K562 (cell line): ENCODE data around the gene RNF213. TPM values are rescaled to one million over a fixed set of nuclear protein-coding genes. Genes with fewer than 3 reads are reported as not detected.

Source experiments
- ADNP ChIP-seq: fragments of 200-800 bp; sonication (Bioruptor generic); IDR thresholded peaks from 2 replicates; pipeline ENCODE4 v1.6.1; 2016; ENCODE audit warnings: missing genetic modification characterization, missing compliant biosample characterization
- HOXB6 ChIP-seq: fragments of 250-450 bp; sonication (Bioruptor Pico); IDR thresholded peaks from 2 replicates; pipeline ENCODE4 v1.5.1; 2022; ENCODE audit warnings: mild to moderate bottlenecking, borderline replicate concordance
- MAFG ChIP-seq: fragments of 450-650 bp; conservative IDR thresholded peaks from 2 replicates; pipeline ENCODE4 v1.6.1; 2016; ENCODE audit warnings: missing genetic modification characterization, missing compliant biosample characterization
- POLR2B ChIP-seq: fragments of 450-650 bp; IDR thresholded peaks from 2 replicates; pipeline ENCODE4 v1.6.1; 2018; ENCODE audit warnings: low read depth; ENCODE audit not compliant: partially characterized antibody
- SAP30 ChIP-seq: fragments of 200-600 bp; sonication (generic); IDR thresholded peaks from 2 replicates; pipeline ENCODE4 v1.6.1; 2012; ENCODE audit warnings: borderline replicate concordance, low read depth, mild to moderate bottlenecking, moderate library complexity, low read length, control low read depth, inconsistent platforms; ENCODE audit not compliant: insufficient read depth, poor library complexity, severe bottlenecking
- SNRNP70 ChIP-seq: fragments of 200-400 bp; formaldehyde crosslinking; optimal IDR thresholded peaks from 2 replicates; pipeline ENCODE3; 2017; ENCODE audit warnings: low read depth, low read length
- ZNF79 ChIP-seq: fragments of 250-450 bp; sonication (Bioruptor Pico); IDR thresholded peaks from 2 replicates; pipeline ENCODE4 v1.4.0; 2020; ENCODE audit warnings: low read depth, mild to moderate bottlenecking, moderate library complexity
- polyA plus RNA-seq, 8 experiments: library from polyadenylated mRNA; depleted of rRNA in 4 of 8; stranded (reverse) in 5 of 8; unstranded in 3 of 8; fragments of >200 nt; fragmentation: Nextera tagmentation in 2 of 8; fragmentation: Illumina TruSeq in 1 of 8; extraction: Ambion mirVana in 2 of 8; extraction: Trizol in 1 of 8; gene quantifications; 2 replicates each; pipeline versions ENCODE4 v1.2.1 to v1.2.3, GENCODE V29; 2011 to 2014; ENCODE audit warnings: inconsistent platforms in 1 of 8, missing spikeins in 1 of 8
- total RNA-seq, 7 experiments: library from RNA; depleted of rRNA in 6 of 7; stranded (reverse); fragments of >200 nt in 6 of 7; fragmentation: Illumina TruSeq in 2 of 7; extraction: Trizol in 2 of 7; gene quantifications; 2 replicates each; pipeline versions ENCODE4 v1.2.1 to v1.2.3, GENCODE V29; 2011 to 2021; ENCODE audit warnings: low replicate concordance in 1 of 7
- TF ChIP-seq, protein P1 (sequence below): fragments of 200-800 bp; sonication (Bioruptor generic); IDR thresholded peaks from 2 replicates; pipeline ENCODE4 v1.6.1; 2016; ENCODE audit warnings: missing genetic modification characterization, missing compliant biosample characterization
- TF ChIP-seq, protein P2 (sequence below): fragments of 250-450 bp; sonication (Bioruptor Pico); IDR thresholded peaks from 2 replicates; pipeline ENCODE4 v1.5.0; 2020; ENCODE audit warnings: mild to moderate bottlenecking, borderline replicate concordance
- TF ChIP-seq, protein P3 (sequence below), 2 experiments: fragments of 450-650 bp; IDR thresholded peaks; 2 replicates each; pipeline ENCODE4 v1.6.1; 2018; ENCODE audit warnings: mild to moderate bottlenecking in 2 of 2, low read depth in 1 of 2; ENCODE audit not compliant: partially characterized antibody in 2 of 2
- TF ChIP-seq, protein P4 (sequence below): sonication (generic); formaldehyde crosslinking; IDR thresholded peaks from 2 replicates; pipeline ENCODE4 v1.8.1; 2023; ENCODE audit warnings: mild to moderate bottlenecking, missing genetic modification reagents

Gene RNF213
- total and polyA plus RNA-seq, 9 of the 15 experiments (the other 6 are each of a cell fraction or from before 2014, with no cell fraction given): 5.3 to 33.6 (median 17.9) TPM

DNA sequence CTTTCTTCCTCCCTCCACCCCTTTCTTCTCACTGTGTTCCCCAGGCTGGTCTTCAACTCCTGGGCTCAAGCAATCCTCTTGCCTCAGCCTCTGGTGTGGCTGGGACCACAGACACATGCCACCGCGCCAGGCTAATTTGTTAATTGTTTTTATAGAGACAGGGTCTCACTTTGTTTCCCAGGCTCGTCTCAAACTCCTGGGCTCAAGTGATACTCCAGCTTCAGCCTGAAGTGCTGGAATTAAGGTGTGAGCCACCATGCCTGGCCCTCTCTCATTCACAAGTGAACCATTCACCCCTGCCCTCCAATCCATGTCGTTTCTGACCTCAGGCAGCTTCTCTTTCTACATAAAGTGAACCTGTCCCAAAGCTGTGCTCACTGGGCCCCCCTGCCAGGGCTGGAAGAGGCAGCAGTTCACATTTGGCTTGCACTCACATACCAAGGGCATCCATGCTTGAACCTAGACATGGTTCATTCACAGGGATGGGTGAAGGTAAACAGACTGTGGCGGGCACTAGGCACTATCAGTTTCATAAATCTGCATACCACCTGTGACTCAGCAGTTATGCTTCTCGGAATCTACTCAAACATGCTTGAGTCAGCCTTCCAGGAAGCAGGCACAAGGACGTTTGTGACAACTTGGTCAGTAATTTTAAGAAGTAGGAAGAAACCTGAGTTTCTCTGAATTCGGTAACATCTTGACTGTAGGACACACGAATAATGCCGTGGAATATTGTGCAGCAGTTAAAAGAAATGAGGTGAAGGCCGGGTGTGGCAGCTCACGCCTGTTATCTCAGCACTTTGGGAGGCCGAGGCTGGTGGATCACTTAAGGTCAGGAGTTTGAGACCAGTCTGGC lies 6.0 kb upstream of the RNF213 start (continued):
- TF ChIP-seq, protein P1, sequence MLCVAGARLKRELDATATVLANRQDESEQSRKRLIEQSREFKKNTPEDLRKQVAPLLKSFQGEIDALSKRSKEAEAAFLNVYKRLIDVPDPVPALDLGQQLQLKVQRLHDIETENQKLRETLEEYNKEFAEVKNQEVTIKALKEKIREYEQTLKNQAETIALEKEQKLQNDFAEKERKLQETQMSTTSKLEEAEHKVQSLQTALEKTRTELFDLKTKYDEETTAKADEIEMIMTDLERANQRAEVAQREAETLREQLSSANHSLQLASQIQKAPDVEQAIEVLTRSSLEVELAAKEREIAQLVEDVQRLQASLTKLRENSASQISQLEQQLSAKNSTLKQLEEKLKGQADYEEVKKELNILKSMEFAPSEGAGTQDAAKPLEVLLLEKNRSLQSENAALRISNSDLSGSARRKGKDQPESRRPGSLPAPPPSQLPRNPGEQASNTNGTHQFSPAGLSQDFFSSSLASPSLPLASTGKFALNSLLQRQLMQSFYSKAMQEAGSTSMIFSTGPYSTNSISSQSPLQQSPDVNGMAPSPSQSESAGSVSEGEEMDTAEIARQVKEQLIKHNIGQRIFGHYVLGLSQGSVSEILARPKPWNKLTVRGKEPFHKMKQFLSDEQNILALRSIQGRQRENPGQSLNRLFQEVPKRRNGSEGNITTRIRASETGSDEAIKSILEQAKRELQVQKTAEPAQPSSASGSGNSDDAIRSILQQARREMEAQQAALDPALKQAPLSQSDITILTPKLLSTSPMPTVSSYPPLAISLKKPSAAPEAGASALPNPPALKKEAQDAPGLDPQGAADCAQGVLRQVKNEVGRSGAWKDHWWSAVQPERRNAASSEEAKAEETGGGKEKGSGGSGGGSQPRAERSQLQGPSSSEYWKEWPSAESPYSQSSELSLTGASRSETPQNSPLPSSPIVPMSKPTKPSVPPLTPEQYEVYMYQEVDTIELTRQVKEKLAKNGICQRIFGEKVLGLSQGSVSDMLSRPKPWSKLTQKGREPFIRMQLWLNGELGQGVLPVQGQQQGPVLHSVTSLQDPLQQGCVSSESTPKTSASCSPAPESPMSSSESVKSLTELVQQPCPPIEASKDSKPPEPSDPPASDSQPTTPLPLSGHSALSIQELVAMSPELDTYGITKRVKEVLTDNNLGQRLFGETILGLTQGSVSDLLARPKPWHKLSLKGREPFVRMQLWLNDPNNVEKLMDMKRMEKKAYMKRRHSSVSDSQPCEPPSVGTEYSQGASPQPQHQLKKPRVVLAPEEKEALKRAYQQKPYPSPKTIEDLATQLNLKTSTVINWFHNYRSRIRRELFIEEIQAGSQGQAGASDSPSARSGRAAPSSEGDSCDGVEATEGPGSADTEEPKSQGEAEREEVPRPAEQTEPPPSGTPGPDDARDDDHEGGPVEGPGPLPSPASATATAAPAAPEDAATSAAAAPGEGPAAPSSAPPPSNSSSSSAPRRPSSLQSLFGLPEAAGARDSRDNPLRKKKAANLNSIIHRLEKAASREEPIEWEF (CRISPR knock-in tag): peak; percentile 79; the same call in 1 of the 2 replicates
- TF ChIP-seq, protein P2, sequence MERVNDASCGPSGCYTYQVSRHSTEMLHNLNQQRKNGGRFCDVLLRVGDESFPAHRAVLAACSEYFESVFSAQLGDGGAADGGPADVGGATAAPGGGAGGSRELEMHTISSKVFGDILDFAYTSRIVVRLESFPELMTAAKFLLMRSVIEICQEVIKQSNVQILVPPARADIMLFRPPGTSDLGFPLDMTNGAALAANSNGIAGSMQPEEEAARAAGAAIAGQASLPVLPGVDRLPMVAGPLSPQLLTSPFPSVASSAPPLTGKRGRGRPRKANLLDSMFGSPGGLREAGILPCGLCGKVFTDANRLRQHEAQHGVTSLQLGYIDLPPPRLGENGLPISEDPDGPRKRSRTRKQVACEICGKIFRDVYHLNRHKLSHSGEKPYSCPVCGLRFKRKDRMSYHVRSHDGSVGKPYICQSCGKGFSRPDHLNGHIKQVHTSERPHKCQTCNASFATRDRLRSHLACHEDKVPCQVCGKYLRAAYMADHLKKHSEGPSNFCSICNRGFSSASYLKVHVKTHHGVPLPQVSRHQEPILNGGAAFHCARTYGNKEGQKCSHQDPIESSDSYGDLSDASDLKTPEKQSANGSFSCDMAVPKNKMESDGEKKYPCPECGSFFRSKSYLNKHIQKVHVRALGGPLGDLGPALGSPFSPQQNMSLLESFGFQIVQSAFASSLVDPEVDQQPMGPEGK (CRISPR knock-in tag): peak; percentile 77
- TF ChIP-seq SAP30: no peak
- TF ChIP-seq, protein P3, sequence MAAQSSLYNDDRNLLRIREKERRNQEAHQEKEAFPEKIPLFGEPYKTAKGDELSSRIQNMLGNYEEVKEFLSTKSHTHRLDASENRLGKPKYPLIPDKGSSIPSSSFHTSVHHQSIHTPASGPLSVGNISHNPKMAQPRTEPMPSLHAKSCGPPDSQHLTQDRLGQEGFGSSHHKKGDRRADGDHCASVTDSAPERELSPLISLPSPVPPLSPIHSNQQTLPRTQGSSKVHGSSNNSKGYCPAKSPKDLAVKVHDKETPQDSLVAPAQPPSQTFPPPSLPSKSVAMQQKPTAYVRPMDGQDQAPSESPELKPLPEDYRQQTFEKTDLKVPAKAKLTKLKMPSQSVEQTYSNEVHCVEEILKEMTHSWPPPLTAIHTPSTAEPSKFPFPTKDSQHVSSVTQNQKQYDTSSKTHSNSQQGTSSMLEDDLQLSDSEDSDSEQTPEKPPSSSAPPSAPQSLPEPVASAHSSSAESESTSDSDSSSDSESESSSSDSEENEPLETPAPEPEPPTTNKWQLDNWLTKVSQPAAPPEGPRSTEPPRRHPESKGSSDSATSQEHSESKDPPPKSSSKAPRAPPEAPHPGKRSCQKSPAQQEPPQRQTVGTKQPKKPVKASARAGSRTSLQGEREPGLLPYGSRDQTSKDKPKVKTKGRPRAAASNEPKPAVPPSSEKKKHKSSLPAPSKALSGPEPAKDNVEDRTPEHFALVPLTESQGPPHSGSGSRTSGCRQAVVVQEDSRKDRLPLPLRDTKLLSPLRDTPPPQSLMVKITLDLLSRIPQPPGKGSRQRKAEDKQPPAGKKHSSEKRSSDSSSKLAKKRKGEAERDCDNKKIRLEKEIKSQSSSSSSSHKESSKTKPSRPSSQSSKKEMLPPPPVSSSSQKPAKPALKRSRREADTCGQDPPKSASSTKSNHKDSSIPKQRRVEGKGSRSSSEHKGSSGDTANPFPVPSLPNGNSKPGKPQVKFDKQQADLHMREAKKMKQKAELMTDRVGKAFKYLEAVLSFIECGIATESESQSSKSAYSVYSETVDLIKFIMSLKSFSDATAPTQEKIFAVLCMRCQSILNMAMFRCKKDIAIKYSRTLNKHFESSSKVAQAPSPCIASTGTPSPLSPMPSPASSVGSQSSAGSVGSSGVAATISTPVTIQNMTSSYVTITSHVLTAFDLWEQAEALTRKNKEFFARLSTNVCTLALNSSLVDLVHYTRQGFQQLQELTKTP (IDR thresholded peaks at IDR 0.05; ENCODE audit: low read depth in 1 of 2, partially characterized antibody in 2 of 2): no peak
- TF ChIP-seq, protein P4, sequence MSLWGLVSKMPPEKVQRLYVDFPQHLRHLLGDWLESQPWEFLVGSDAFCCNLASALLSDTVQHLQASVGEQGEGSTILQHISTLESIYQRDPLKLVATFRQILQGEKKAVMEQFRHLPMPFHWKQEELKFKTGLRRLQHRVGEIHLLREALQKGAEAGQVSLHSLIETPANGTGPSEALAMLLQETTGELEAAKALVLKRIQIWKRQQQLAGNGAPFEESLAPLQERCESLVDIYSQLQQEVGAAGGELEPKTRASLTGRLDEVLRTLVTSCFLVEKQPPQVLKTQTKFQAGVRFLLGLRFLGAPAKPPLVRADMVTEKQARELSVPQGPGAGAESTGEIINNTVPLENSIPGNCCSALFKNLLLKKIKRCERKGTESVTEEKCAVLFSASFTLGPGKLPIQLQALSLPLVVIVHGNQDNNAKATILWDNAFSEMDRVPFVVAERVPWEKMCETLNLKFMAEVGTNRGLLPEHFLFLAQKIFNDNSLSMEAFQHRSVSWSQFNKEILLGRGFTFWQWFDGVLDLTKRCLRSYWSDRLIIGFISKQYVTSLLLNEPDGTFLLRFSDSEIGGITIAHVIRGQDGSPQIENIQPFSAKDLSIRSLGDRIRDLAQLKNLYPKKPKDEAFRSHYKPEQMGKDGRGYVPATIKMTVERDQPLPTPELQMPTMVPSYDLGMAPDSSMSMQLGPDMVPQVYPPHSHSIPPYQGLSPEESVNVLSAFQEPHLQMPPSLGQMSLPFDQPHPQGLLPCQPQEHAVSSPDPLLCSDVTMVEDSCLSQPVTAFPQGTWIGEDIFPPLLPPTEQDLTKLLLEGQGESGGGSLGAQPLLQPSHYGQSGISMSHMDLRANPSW (CRISPR knock-in tag): no peak
- TF ChIP-seq SNRNP70: no peak
- peak; percentile 79 for TF ChIP-seq ZNF79 (CRISPR knock-in tag)
- TF ChIP-seq HOXB6 (CRISPR knock-in tag): no peak
- TF ChIP-seq ADNP: 0 out of 2 replicates have a peak, but pooled peaks have one; percentile 51
- peak; percentile 38 for TF ChIP-seq POLR2B
- TF ChIP-seq MAFG: peak; percentile 99
